GM21423 (cell line): ENCODE data around the gene FMO4.
"Not testable (repeated sequence)": the region's sequence is repeated elsewhere in the genome, so short reads cannot be mapped to it uniquely, and the experiment has no call there.

Source experiments
- ATAC-seq: cut with Tn5 transposase; IDR thresholded peaks from one replicate; pipeline ENCODE4 v1.9.1; 2021; ENCODE audit warnings: mild to moderate bottlenecking, moderate library complexity; ENCODE audit not compliant: unreplicated experiment

Gene FMO4, protein sequence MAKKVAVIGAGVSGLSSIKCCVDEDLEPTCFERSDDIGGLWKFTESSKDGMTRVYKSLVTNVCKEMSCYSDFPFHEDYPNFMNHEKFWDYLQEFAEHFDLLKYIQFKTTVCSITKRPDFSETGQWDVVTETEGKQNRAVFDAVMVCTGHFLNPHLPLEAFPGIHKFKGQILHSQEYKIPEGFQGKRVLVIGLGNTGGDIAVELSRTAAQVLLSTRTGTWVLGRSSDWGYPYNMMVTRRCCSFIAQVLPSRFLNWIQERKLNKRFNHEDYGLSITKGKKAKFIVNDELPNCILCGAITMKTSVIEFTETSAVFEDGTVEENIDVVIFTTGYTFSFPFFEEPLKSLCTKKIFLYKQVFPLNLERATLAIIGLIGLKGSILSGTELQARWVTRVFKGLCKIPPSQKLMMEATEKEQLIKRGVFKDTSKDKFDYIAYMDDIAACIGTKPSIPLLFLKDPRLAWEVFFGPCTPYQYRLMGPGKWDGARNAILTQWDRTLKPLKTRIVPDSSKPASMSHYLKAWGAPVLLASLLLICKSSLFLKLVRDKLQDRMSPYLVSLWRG

GRCh38 chr1:171313835-171314320, at the start of gene FMO4:
TSS of gene FMO4 (plus strand) at chr1:171314183. CDS start at chr1:171319826, 5,643 bp downstream.
- ATAC-seq = peak; percentile 100

DNA sequence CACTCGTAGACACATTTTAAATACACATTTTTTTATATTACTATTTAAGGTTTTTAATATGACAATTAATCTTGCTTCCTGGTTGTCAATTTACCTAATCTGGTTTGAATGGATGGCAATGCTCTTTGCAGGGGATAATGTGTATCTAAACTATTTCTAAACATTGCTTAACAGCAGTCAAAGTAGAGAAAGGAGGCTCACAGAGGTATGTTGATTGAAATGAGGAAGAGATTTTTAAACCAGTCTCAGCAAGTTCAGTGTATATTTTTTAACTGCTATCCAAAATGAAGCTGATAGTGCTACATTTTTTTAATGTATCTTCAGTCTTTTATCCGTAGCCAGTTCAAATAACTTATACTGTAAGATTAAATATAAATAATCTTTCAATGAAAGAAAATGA, 48.3 kb upstream of the FMO4 start:
- ATAC-seq = no peak

DNA sequence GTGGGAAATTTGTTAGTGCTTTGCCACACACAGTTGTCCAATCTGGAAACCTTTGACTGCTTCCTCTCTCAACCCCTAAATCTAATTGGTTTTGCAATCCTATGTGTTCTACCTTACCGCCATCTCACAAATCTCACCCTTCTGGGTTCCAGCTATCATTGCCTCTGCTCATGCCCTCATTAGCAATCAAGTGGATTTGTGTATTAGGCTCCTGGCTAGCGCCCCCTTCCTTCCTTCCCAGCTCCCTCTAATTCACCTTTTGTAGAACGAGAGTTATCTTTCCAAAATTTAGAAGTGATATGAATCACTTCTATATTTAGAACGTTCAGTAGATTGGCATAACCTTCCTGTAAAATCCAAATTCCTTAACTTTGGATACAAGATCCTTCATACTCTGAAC, 47.1 kb upstream of the FMO4 start:
- ATAC-seq = no peak

GRCh38 chr1:171267391-171267790, 46.6 kb upstream of the FMO4 start:
- ATAC-seq = no peak

GRCh38 chr1:171270806-171271205, 43.2 kb upstream of the FMO4 start:
- no peak for ATAC-seq

GRCh38 chr1:171277534-171277933, 36.4 kb upstream of the FMO4 start:
- ATAC-seq = no peak

- no peak for ATAC-seq
Observed at GRCh38 chr1:171279234-171279633, 34.7 kb upstream of the FMO4 start.

DNA sequence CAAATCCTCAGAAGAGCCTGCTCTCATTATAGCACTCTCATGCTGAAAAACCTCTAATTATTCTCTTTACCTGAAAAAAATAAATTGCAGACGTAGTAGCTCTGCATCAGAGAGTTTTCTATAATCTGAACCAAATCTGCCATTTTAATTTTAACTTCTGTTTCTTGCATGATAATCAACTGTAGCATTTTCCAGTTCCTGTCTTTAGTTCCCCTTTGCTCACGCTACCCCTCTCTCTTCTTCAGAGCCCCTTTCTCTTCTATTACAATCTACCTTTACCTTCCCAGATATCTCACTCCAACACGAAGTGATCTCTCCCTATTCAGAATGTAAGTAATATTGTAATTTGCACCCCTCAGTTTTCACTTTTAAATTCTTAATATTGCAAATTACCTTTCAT, 34.3 kb upstream of the FMO4 start:
- ATAC-seq = no peak

DNA sequence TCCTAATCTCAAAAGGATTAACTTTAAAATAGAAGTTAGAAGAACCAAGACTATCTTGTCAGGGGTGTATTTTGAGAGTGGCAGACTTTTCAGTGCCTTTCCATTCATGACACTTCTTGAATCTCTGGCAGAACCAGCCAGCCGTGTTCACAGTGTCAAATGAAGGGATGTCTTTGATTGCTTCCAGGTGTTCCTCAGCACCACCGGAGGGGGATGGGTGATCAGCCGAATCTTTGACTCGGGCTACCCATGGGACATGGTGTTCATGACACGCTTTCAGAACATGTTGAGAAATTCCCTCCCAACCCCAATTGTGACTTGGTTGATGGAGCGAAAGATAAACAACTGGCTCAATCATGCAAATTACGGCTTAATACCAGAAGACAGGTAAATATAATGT, 33.4 kb upstream of the FMO4 start:
- ATAC-seq = no peak

DNA sequence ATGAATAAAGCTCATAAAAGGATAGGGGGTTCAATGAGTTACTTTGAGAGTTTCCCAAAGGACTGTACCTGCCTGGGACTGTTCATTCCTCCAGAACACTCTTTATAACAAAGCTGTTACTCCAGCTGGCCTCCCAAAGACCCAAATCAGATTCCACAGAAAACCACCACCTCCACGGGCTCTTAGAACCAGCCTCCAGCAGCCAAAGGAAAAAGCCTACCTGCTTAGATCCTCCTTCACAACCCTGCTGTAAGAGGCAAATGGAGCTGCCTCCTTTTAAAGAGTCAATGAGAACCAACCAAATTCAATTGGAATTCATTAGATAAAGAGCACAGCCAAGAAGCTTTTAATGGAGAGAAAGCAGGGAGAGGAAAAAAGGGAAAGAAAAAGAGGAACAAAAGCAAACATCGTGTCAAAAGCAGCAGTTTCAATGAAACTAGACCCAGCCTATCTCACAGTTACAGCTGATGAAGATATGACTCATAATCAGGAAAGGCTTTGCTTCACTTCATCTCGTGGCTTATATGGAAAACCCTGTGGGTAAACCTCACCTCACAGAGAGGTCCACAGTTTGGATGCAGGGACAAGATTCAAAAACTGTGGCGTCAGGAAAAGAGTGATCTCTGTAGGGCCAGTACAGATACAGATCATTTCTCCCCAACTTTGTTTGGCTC, 27.8 kb upstream of the FMO4 start:
- ATAC-seq = no peak

GRCh38 chr1:171290621-171291020, 23.4 kb upstream of the FMO4 start:
- ATAC-seq = no peak

GRCh38 chr1:171292799-171293198, 21.2 kb upstream of the FMO4 start:
- ATAC-seq = no peak

DNA sequence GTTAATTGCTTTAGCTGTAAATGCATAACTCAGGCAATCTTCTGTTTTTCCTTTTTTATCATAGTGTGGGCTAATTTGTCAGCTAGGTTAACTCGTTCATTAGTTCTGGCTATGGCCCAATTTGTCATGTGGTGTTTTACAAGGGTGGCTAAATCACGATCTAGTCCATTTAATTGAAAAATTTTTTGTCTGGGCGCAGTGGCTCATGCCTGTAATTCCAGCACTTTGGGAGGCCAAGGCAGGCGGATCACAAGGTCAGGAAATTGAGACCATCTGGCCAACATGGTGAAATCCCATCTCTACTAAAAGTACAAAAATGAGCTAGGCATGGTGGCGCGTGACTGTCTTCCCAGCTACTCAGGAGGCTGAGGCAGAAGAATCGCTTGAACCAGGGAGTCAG, 18.6 kb upstream of the FMO4 start:
- not testable (repeated sequence) for ATAC-seq

DNA sequence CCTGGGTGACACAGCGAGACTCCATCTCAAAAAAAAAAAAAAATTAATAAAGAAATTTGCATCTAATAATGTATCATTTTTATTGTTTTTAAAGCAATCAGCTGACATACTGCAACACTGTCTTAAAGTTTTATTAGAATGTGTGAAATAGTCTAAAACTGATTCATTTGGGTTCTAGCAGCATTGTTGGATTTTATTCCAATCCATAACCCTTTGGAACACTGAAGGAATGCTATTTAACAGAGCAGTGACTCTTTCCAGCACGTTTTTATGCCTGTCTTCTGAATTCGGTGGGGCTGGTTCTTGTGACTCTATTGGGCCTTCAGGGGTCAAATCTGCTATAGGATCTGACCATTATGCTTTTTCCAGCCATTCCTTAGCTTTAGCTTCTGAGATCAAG, 18.2 kb upstream of the FMO4 start:
- no peak for ATAC-seq

- ATAC-seq = no peak
Observed at GRCh38 chr1:171296897-171297296, 17.1 kb upstream of the FMO4 start.

DNA sequence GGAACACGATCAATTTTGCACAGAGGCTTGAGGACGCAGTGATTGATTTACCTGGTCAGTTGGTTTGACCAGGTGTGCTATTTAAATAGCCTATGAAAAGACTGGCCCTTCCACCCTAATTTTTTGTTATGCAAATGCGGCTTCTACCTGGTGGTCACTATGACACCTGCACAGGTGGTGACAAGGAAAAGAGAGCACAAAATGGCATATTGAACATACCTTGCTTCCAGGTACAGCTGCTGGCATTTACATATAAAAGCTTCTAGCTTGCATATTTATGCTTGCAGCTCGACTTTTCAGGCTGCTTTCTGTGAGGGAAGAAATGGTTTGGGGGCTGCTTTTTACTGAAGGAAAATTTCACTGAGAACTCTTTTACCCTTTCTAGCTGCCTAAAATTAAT, 15.3 kb upstream of the FMO4 start:
- no peak for ATAC-seq

DNA sequence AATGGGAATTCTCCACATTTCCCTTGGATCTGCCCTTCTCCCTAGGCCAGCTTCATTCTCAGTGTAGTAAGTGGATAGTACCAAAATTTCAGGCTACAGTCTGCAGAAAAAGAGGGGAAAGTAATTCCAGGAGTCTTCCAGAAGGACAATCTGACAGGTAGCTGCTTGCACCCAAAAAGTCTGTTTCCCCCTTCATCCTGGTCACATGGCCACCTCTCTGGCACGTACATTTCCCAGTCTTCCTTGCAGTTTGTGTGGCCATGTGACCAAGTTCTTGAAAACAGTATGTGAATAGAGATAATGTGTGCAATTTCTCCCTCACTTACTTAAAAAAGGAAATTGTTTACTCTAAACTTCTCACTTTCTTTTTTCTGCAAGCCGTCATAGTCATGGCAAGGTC, 14.6 kb upstream of the FMO4 start:
- ATAC-seq = no peak

- no peak for ATAC-seq
Observed at GRCh38 chr1:171300401-171300800, 13.6 kb upstream of the FMO4 start.

GRCh38 chr1:171310661-171311087, 3.3 kb upstream of the FMO4 start:
- ATAC-seq = no peak

DNA sequence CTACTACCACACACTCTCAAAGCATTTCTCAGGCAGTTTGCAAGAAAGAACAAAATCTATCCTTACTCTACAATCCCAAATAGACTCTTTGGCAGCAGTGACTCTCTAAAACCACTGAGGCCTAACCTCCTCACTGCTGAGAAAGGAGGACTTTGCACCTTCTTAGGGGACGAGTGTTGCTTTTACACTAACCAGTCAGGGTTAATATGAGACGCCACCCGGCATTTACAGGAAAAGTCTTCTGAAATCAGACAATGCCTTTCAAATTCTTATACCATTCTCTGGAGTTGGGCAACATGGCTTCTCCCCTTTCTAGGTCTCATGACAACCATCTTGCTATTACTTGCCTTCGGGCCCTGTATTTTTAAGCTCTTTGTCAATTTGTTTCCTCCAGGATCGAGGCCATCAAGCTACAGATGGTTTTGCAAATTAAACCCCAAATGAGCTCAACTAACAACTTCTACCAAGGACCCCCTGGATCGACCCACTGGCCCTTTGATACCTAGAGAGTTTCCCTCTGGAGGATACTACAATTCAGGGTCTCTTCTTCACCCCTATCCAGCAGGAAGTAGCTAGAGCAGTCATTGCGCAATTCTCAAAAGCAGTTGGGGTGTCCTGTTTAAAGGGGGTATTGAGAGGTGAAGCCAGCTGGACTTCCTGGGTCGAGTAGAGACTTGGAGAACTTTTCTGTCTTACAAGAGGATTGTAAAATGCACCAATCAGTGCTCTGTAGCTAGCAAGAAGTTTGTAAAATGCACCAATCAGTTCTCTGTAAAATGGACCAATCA, 2.0 kb upstream of the FMO4 start:
- no peak for ATAC-seq

- ATAC-seq = peak; percentile 57
Observed at GRCh38 chr1:171313319-171313834, 606 bp upstream of the FMO4 start.
